Skeletal muscle satellite cell (primary cell): ENCODE measurements around the gene UCK2.

Source experiments
- H3K27me3 ChIP-seq: 2 replicates; pipeline ENCODE4 v1.7.0; 2013; ENCODE audit warnings: low read length; ENCODE audit not compliant: control insufficient read depth, insufficient read depth
- H3K36me3 ChIP-seq: 2 replicates; pipeline ENCODE4 v1.7.0; 2013; ENCODE audit warnings: mild to moderate bottlenecking, control low read depth, low read length; ENCODE audit not compliant: insufficient read depth
- H3K4me1 ChIP-seq: 2 replicates; pipeline ENCODE4 v1.7.0; 2013; ENCODE audit warnings: low read length; ENCODE audit not compliant: control insufficient read depth, insufficient read depth
- H3K4me2 ChIP-seq: 2 replicates; pipeline ENCODE4 v1.7.0; 2013; ENCODE audit warnings: mild to moderate bottlenecking, low read length
- H3K4me3 ChIP-seq: 2 replicates; pipeline ENCODE4 v1.7.0; 2013; ENCODE audit warnings: low read length
- H3K9ac ChIP-seq: 2 replicates; pipeline ENCODE4 v1.7.0; 2013; ENCODE audit warnings: mild to moderate bottlenecking, low read depth, low read length, moderate library complexity
- H3K9me3 ChIP-seq: replicated peaks from 2 replicates; pipeline ENCODE4 v1.7.0; 2013; ENCODE audit warnings: mild to moderate bottlenecking, control low read depth, low read length

The UCK2 gene

DNA sequence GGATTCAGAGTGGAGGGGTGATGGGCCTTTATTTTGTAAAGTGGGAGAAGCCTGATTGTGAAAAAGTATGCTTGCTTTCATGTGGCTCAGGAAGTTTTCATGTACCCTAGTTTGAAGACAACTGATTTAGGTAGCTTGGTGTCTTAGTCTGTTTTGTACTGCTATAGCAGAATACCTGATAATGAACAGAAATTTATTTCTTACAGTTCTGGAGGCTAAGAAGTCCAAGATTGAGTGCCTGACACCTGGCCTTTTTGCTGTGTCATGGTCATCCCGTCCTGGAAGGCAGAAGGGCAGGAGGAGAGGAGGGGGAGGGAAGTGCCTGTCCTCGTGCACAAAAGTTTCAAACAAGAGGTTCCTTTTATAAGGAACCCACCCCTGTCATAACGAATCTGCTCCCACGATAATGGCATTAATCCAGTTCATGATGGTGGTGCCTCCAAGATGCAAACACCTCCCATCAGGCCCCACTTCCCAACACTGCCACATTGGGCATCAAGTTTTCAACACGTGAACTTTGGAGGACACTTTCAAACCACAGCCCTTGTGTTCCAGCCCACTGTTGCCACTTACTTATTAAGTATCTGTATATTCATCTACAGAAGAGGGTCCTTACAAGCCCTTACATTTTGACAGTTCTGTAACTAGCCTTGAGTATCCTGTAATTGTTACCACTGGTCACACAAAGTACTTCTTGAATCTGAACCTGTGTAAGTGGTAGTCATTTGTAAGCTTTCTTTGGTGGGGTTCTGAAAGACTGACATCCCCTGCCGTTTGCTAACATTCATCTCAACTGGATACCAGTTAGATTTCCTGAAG lies 9.5 kb downstream of the UCK2 start:
- Histone ChIP-seq H3K4me2 (no peak overlapping the region), H3K27me3 (no peaks in the 10 kb centered on the region), H3K4me1 (peaks cover 18% of the 10 kb centered on the region), H3K4me3 (no peak overlapping the region), H3K9ac (no peak overlapping the region), H3K9me3 (no peaks in the 10 kb centered on the region), H3K36me3 (peaks cover 8% of the 10 kb centered on the region)

DNA sequence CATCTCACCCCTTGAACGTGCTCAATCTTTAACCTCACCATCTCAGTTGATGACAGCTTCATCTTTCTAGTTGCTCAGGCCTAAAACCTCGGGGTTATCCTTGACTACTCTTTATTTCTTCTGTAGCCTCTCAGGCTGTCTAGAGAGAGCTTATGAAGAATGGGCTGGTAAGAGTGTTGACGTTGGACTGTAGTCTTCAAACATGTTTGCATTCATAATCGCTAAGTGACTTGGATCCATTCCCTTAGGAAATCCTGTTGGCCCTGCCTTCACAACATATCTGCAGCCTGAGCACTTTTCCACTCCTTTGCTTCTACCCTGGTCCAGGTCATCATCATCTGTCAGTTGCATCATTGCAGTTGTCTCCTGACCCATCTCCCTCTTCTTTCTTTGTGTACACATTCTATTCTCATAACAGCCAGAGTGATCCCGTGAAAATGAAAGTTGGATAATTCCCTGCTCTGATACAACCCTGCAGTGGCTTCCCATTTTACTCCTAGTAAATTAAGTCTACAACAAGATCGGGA lies 10.5 kb downstream of the UCK2 start:
- Histone ChIP-seq H3K36me3 (peaks cover 8% of the 10 kb centered on the region), H3K27me3 (no peaks in the 10 kb centered on the region)

DNA sequence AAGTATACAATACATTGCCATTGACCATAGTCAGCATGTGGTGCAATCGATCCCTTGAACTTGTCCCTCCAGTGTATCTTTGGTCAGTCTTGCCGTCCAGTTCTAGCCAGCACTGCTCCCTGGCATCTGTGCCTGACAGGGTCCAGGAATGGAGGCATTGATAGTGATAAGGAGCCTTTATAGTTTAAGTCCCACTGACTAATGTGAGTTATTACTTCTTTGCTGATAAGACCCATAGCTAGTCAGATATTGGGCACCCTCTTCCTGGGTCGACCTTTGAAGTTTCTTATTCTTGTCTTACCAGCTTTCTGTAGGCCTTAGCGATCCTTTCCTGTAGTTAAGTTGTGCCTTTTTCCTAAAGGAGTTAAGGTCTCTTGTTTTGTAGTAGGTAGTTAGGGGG lies 13.0 kb downstream of the UCK2 start:
- no peak overlapping the region for H3K9ac ChIP-seq
- H3K4me3 ChIP-seq = no peak overlapping the region
- no peaks in the 10 kb centered on the region for H3K27me3 ChIP-seq
- peaks cover 31% of the 10 kb centered on the region for H3K4me1 ChIP-seq
- H3K9me3 ChIP-seq = no peaks in the 10 kb centered on the region
- peaks cover 8% of the 10 kb centered on the region for H3K36me3 ChIP-seq
- no peak overlapping the region for H3K4me2 ChIP-seq

More for the DNA sequence above, 10.5 kb downstream of the UCK2 start:
- Histone ChIP-seq H3K4me3 (no peak overlapping the region), H3K9ac (no peak overlapping the region), H3K4me1 (peaks cover 25% of the 10 kb centered on the region), H3K4me2 (no peak overlapping the region), H3K9me3 (no peaks in the 10 kb centered on the region)

DNA sequence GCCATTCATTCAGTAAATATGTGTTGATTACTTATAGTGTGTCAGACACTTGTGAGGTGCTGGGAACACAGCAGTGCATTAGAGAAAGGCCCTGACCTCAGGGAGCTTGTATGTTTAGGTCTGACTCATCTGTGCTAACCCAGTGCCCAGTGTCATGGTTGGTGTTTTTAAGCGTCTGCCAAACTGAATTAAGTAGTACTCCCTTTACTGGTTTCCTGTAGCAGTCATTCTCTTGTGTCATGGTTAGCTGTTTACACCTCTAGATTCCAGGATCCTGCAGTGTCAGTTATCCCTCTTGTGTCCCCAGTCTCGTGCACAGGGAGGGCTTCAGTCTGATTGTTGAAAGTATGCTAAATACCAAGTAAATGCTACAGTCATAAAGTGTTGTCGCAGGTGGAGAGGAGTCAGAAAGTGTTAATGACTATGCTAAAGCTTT lies 14.2 kb downstream of the UCK2 start:
- Histone ChIP-seq H3K9me3 (no peaks in the 10 kb centered on the region), H3K4me2 (peak overlapping the region; percentile 61), H3K27me3 (no peaks in the 10 kb centered on the region), H3K36me3 (peaks cover 8% of the 10 kb centered on the region), H3K4me1 (peaks cover 27% of the 10 kb centered on the region), H3K4me3 (peak overlapping the region; percentile 20), H3K9ac (peak overlapping the region; percentile 2)

DNA sequence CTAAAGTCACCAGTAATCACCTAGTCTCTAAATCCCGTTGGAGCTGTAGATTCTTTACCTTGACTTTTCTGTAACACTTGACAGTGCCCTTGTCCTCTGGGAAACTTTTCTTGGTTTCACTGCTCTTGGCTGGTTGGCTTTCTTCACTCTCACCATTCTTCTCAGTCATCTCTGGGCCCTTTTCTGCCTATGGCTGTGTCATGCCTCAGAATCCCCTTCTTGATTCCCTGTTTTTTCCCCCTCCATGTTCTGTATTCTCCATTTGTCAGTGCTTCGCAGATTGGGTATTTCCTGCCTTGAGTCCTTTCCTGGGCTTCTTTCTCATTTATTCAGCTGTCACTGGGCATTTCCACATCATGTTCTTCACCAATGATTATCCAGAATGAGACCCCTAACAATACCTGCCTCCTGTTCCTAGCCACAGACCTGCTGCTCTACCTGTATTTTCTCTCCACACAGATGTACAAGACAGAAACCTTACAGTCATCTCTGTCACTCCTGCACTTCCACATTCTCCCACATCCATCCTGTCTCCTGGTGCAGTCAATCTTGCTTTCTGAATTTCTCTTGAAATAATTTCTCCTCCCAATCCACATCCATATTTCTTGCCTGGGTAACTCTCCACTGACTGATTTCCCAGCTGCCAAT lies 14.7 kb downstream of the UCK2 start:
- Histone ChIP-seq H3K4me2 (peak overlapping the region; percentile 61), H3K4me1 (peaks cover 24% of the 10 kb centered on the region), H3K36me3 (peaks cover 4% of the 10 kb centered on the region), H3K27me3 (no peaks in the 10 kb centered on the region), H3K4me3 (peak overlapping the region; percentile 20), H3K9ac (peak overlapping the region; percentile 2), H3K9me3 (no peaks in the 10 kb centered on the region)

DNA sequence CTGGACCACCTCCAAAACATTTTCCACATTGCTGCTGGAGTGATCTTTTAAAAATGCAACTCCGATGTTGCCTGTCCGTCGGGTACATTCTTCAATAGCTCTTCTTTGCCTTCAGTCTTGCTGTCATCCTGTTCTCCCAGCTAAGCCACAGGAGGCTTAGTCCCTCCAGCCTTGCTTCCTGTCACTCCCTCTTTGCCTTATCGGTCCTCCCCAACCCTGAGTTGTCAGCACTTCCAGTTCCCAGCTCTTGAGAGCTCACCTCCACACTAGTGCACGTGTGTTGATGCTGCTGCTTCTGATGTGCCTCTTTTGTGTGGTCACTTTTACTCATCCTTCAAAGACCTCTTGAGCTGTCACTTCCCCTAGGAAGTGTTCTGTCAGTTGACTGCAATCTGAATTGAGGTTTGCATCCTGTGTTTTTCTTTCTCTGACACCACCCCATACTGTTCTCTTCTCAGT lies 15.3 kb downstream of the UCK2 start:
- peaks cover 2% of the 10 kb centered on the region for H3K36me3 ChIP-seq
- H3K4me1 ChIP-seq = peaks cover 24% of the 10 kb centered on the region
- H3K9ac ChIP-seq = peak overlapping the region; percentile 2
- H3K4me2 ChIP-seq = peak overlapping the region; percentile 61
- H3K27me3 ChIP-seq = no peaks in the 10 kb centered on the region
- H3K4me3 ChIP-seq = peak overlapping the region; percentile 1
- H3K9me3 ChIP-seq = no peaks in the 10 kb centered on the region

DNA sequence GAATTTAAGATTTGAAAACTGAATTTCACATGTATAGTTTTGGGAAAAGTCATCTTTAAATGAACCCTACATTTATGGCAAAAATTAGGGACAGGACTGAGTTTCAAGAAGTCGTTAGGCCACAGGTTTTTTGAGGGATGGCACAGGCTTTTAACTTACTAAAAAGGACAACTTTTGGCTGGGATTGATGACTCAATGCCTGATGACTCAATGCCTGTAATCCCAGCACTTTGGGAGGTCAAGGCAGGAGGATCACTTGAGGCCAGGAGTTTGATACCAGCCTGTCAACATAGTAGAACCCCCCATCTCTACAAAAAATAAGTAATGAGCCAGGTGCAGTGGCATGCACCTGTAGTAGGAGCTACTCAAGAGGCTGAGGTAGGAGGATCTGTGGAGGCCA lies 15.9 kb downstream of the UCK2 start:
- Histone ChIP-seq H3K36me3 (no peaks in the 10 kb centered on the region), H3K27me3 (no peaks in the 10 kb centered on the region), H3K4me2 (peak overlapping the region; percentile 61), H3K9me3 (no peaks in the 10 kb centered on the region), H3K9ac (peak overlapping the region; percentile 2), H3K4me3 (no peak overlapping the region), H3K4me1 (peaks cover 24% of the 10 kb centered on the region)

DNA sequence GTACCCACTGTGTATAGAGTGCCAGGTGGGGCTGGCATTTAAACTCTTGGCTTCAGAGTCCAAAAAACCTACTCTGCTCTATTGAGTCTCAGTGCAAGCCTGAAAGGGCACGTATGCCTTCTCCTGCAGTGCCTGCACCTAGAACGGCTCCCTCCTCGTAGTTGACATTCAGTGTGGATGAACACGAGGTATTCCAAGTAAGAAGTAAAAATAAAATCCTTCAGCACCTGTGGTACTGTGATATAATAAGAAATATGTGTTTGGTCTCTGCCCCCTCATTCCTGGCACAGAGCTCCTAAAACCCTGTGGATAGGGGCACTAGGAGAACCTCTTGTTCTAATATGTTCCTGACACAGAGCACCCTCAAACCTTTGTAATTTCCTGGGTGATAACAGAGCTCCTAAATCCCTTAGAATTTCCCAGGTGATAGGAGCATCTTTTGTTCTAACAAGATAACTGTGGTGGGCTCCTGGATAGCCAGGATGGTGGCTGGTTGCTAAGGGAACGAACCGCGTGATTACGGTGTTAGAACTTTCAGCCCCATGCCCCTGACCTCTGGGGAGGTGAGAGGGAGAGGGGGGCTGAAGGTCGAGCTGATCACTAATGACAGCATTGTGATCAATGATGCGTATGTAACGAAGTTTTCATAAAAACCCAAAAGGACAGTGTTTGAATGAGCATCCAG lies 16.8 kb downstream of the UCK2 start:
- Histone ChIP-seq H3K9me3 (no peaks in the 10 kb centered on the region), H3K9ac (no peak overlapping the region), H3K36me3 (no peaks in the 10 kb centered on the region), H3K4me1 (peaks cover 24% of the 10 kb centered on the region), H3K27me3 (no peaks in the 10 kb centered on the region), H3K4me3 (no peak overlapping the region), H3K4me2 (no peak overlapping the region)

DNA sequence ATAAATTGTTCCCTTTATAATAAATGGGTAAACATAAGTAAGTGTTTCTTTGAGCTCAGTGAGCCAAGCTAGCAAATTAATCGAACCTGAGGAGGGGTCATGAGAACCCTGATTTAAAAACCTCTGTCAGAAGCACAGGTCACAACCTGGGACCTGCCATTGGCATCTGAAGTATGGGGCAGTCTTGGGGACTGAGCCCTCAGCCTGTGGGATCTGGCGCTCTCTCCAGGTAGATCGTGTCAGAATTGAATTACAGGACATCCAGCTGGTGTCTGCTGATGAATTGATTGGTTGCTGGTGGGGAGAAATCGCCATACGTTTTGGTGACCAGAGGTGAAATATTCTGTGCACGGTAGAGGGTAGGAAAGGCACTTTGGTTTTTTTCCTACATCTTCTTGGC lies 17.5 kb downstream of the UCK2 start:
- H3K9ac ChIP-seq = no peak overlapping the region
- no peak overlapping the region for H3K4me2 ChIP-seq
- peaks cover 24% of the 10 kb centered on the region for H3K4me1 ChIP-seq
- no peaks in the 10 kb centered on the region for H3K27me3 ChIP-seq
- no peaks in the 10 kb centered on the region for H3K9me3 ChIP-seq
- no peak overlapping the region for H3K4me3 ChIP-seq
- H3K36me3 ChIP-seq = no peaks in the 10 kb centered on the region

DNA sequence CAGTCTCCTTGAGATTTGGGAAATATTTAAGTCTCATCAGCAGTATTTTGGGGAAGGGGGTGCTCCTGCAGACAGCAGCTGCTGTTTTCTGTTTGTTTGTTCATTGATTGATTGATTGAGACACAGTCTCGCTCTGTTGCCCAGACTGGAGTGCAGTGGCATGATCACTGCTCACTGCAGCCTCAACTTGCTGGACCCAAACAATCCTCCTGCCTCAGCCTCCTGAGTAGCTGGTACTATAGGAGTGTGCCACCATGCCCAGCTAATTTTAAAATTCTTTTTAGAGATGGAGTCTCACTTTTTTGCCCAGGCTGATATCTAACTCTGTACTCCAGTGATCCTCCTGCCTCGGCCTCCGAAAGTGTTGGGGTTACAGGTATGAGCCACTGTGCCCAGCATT lies 18.2 kb downstream of the UCK2 start:
- Histone ChIP-seq H3K9ac (no peak overlapping the region), H3K9me3 (no peaks in the 10 kb centered on the region), H3K4me3 (no peak overlapping the region), H3K4me2 (no peak overlapping the region), H3K27me3 (no peaks in the 10 kb centered on the region), H3K36me3 (no peaks in the 10 kb centered on the region), H3K4me1 (peaks cover 24% of the 10 kb centered on the region)

DNA sequence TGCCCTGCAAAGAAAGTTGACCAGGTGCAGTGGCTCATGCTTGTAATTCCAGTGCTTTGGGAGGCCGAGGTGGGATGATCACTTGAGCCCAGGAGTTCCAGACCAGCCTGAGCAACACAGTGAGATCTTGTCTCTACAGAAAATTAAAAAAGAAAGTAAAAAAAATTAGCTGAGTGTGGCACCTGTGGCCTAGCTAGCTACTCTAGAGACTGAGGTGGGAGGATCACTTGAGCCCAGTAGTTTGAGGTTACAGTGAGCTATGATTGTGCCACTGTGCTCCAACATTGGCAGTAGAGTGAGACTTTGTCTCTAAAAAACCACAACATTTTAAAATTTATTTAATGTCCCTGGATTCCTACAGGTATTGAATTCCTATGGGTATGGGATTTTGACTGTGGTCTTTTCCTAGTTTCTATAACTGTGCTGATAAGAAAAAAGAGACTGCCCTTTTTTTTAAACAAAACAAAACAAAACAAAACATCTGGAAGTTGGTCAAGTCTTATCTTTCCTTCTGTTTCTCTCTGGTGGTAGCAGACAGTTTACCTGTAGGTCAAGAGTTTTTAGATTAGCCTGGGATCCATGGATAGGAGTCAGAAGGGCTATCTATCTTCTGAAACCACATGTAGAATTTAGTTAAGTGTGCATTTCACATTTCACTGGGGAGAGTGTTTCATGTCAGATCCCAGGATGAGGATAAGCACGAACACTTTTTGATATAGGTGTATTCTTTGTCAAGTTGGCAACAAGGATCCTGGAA lies 18.8 kb downstream of the UCK2 start:
- no peaks in the 10 kb centered on the region for H3K9me3 ChIP-seq
- H3K4me3 ChIP-seq = no peak overlapping the region
- H3K36me3 ChIP-seq = no peaks in the 10 kb centered on the region
- H3K9ac ChIP-seq = no peak overlapping the region
- H3K4me2 ChIP-seq = no peak overlapping the region
- H3K4me1 ChIP-seq = peaks cover 28% of the 10 kb centered on the region
- no peaks in the 10 kb centered on the region for H3K27me3 ChIP-seq
